Measurements from ENCODE around the gene CCDC178.
A peak's percentile ranks its signal among the peaks of the same experiment; 100 is the strongest.

CCDC178 gene

GRCh38 chr18:33264566-33264965 lies 176.0 kb downstream of the CCDC178 start:
- no peak for TF ChIP-seq CTCF (IDR thresholded peaks at IDR 0.05)
- no peak for DNase-seq (ENCODE audit: low spot score)
- Histone ChIP-seq H3K4me3 (no peak overlapping the region), H3K27ac (no peak overlapping the region)

DNA sequence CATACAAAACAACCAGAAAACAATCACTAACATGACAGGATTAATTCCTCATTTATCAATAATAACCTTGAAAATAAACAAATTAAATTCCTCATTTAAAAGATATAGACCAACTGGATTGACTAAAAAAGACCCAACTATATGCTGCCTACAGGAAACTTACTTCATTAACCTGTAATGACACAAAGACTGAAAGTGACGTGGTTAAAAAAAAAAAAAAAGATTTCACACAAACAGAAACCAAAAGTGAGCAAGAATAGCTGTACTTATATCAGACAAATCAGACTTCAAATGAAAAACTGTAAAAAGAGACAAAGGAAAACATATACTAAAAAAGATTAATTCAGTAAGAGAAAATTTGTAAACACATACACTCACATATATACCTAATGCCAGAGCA lies 201.2 kb downstream of the CCDC178 start:
- no peak for DNase-seq (ENCODE audit: low spot score)
- TF ChIP-seq CTCF (IDR thresholded peaks at IDR 0.05) = no peak
- H3K4me3 ChIP-seq = no peak overlapping the region
- H3K27ac ChIP-seq = no peak overlapping the region

GRCh38 chr18:33232318-33232626 lies 208.2 kb downstream of the CCDC178 start:
- Histone ChIP-seq H3K27ac (no peak overlapping the region), H3K4me3 (no peak overlapping the region)
- no peak for DNase-seq (ENCODE audit: low spot score)
- no peak for TF ChIP-seq CTCF (IDR thresholded peaks at IDR 0.05)

DNA sequence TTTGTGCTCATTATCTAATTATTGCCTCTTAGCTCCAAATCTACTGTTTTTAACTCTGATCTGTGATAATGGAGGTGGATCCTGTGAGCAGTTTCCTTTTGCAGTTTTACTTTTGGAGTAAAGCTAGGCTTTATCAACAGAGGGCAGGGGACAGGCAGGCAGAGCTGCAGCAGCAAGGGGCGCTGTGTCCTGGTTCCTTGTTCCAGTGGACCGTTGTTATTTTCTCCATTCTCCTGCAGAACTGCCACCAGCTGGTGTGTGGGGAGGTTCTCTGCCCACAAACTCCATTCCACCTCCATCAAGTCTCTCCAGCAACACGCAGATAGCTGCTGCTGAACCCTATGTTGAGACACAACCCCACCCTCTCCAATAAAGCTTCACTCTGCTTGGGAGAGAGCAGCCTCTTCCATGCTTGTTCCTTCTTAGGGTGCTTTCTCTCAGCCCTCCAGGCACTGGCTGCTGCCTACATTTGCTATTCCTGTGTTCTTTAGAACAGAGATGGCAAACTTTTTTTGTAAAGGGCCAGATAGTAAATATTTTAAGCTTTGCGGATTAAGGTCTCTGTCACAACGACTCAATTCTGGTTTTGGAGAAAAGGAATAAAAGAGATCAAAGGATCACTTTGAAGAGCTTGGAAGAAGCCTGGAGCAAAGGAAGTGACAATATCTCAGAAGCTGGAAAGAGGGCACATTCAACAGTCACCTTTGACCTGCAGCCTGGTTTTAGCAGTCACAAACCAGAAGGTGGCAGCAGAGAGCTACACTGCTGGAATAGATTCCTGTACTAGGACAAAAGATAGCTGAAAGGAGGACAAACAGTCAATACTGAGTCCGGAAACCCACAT lies 208.8 kb downstream of the CCDC178 start:
- peak; percentile 61 for TF ChIP-seq CTCF (IDR thresholded peaks at IDR 0.05)
- no peak overlapping the region for H3K4me3 ChIP-seq
- no peak for DNase-seq (ENCODE audit: low spot score)
- no peak overlapping the region for H3K27ac ChIP-seq

GRCh38 chr18:33212363-33212762 lies 228.2 kb downstream of the CCDC178 start:
- no peak for DNase-seq (ENCODE audit: low spot score)
- TF ChIP-seq CTCF (IDR thresholded peaks at IDR 0.05) = no peak
- no peak overlapping the region for H3K27ac ChIP-seq
- H3K4me3 ChIP-seq = no peak overlapping the region

- Histone ChIP-seq H3K27ac (no peak overlapping the region), H3K4me3 (no peak overlapping the region)
- no peak for DNase-seq (ENCODE audit: low spot score)
- TF ChIP-seq CTCF (IDR thresholded peaks at IDR 0.05) = no peak
Measured at GRCh38 chr18:33210575-33211189, 229.8 kb downstream of the CCDC178 start.

DNA sequence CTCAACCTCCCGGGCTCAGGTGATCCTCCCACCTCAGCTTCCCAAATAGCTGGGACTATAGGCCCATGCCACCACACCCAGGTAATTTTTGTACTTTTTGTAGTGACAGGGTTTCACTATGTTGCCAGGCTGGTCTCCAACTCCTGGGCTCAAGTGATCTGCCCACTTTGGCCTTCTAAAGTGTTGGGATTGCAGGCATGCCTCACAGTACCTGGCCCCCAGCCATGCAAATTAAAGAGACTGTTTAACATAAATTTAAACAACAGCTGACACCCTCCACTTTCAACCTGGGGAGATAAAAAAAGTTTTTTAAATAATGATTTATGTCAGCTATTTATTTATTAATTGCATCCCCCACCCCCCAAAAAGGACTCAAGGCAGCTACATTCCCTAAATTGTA lies 234.7 kb downstream of the CCDC178 start:
- H3K27ac ChIP-seq = no peak overlapping the region
- H3K4me3 ChIP-seq = no peak overlapping the region
- no peak for TF ChIP-seq CTCF (IDR thresholded peaks at IDR 0.05)
- no peak for DNase-seq (ENCODE audit: low spot score)
